H1 (cell line): Measurements from ENCODE around the gene HSP90B1. TPM values are rescaled to one million over a fixed set of nuclear protein-coding genes. Genes with fewer than 3 reads are reported as not detected.

Experiments used
- CTCF ChIA-PET: fragments of 300-600 bp; sonication (Branson Sonifier 250); formaldehyde crosslinking; loops from one replicate; lab custom pipeline; 2021; ENCODE audit not compliant: partially characterized antibody; lab: Charles Lee
- POLR2A ChIA-PET: fragments of 300-600 bp; sonication (Branson Sonifier 250); formaldehyde crosslinking; loops from one replicate; lab custom pipeline; 2021; ENCODE audit warnings: inconsistent platforms; ENCODE audit not compliant: partially characterized antibody; lab: Charles Lee
- DNase-seq, 2 experiments: peaks; one replicate each; pipeline versions ENCODE4 v3.0.0 to v3.0.0-alpha.2; 2010 to 2022; ENCODE audit warnings: low spot score in 2 of 2, low read depth in 1 of 2, mixed read lengths in 1 of 2
- FAIRE-seq: peaks from 2 replicates; lab custom pipeline; 2011; peaks lifted over from hg19 to GRCh38; lab: Jason Lieb, UNC
- H2AFZ ChIP-seq: 2 replicates; pipeline ENCODE4 v1.8.1; 2012; ENCODE audit warnings: low read length, inconsistent platforms
- H2AK5ac ChIP-seq: 2 replicates; pipeline ENCODE4 v1.6.1; 2013; ENCODE audit warnings: low read depth, low read length
- H2BK120ac ChIP-seq: replicated peaks from 2 replicates; pipeline ENCODE3; 2013; ENCODE audit warnings: low read depth, low read length, inconsistent platforms
- H2BK12ac ChIP-seq: 2 replicates; pipeline ENCODE4 v1.6.1; 2013; ENCODE audit warnings: low read depth, low read length
- H2BK15ac ChIP-seq: 2 replicates; pipeline ENCODE4 v1.6.1; 2013; ENCODE audit warnings: low read length
- H2BK20ac ChIP-seq: 2 replicates; pipeline ENCODE4 v1.6.1; 2013; ENCODE audit warnings: low read length
- H2BK5ac ChIP-seq: 2 replicates; pipeline ENCODE4 v1.6.1; 2013; ENCODE audit warnings: low read depth, low read length
- H3K14ac ChIP-seq: 2 replicates; pipeline ENCODE4 v1.6.1; 2013; ENCODE audit warnings: inconsistent platforms; ENCODE audit not compliant: insufficient read length
- H3K18ac ChIP-seq: 2 replicates; pipeline ENCODE4 v1.6.1; 2013; ENCODE audit warnings: low read length; ENCODE audit errors: extremely low read depth
- H3K23ac ChIP-seq: 2 replicates; pipeline ENCODE4 v1.6.1; 2013; ENCODE audit warnings: inconsistent platforms; ENCODE audit not compliant: insufficient read length
- H3K23me2 ChIP-seq: 2 replicates; pipeline ENCODE4 v1.6.1; 2013; ENCODE audit warnings: low read depth, low read length
- H3K27ac ChIP-seq: 2 replicates; pipeline ENCODE4 v1.6.1; 2011; ENCODE audit warnings: low read depth, low read length, inconsistent platforms
- H3K27me3 ChIP-seq, 4 experiments: replicated peaks in 1 of 4; 1 replicate in 1 of 4; 2 replicates in 3 of 4; pipeline versions ENCODE4 v1.6.1 to v1.8.1; 2011 to 2013; ENCODE audit warnings: low read length in 3 of 4, mild to moderate bottlenecking in 3 of 4, inconsistent platforms in 2 of 4, mixed read lengths in 2 of 4, moderate library complexity in 1 of 4; ENCODE audit not compliant: control insufficient read depth in 3 of 4, insufficient read depth in 3 of 4; ENCODE audit errors: extremely low read depth in 1 of 4
- H3K36me3 ChIP-seq, 4 experiments: 2 replicates each; pipeline versions ENCODE4 v1.6.1 to v1.8.1; 2011 to 2013; ENCODE audit warnings: mild to moderate bottlenecking in 4 of 4, low read length in 3 of 4, moderate library complexity in 2 of 4, control low read depth in 1 of 4, inconsistent platforms in 1 of 4; ENCODE audit not compliant: insufficient read depth in 4 of 4, control insufficient read depth in 2 of 4
- H3K4ac ChIP-seq: replicated peaks from 2 replicates; pipeline ENCODE3; 2013; ENCODE audit warnings: low read length, low read depth, mixed read lengths, inconsistent platforms; ENCODE audit not compliant: insufficient read length
- H3K4me1 ChIP-seq, 4 experiments: replicated peaks in 1 of 4; 1 replicate in 1 of 4; 2 replicates in 3 of 4; pipeline versions ENCODE4 v1.6.1 to v1.8.1; 2011 to 2013; ENCODE audit warnings: low read length in 3 of 4, inconsistent platforms in 2 of 4, mixed read lengths in 1 of 4; ENCODE audit not compliant: insufficient read depth in 4 of 4, control insufficient read depth in 3 of 4
- H3K4me2 ChIP-seq, 2 experiments: 2 replicates each; pipeline versions ENCODE4 v1.6.1 to v1.8.1; 2011 to 2013; ENCODE audit warnings: low read depth in 2 of 2, low read length in 2 of 2, control low read depth in 1 of 2, inconsistent platforms in 1 of 2, mild to moderate bottlenecking in 1 of 2; ENCODE audit not compliant: insufficient read depth in 1 of 2
- H3K4me3 ChIP-seq, 4 experiments: fragments of 200-600, 300-600 bp in 1 of 4; sonication (generic), shearing (Covaris generic), sonication (Bioruptor Twin) in 1 of 4; 2 replicates each; pipeline versions ENCODE4 v1.5.1 to v1.8.1; 2011 to 2016; ENCODE audit warnings: low read length in 4 of 4, low read depth in 3 of 4, control low read depth in 2 of 4, inconsistent platforms in 2 of 4, mild to moderate bottlenecking in 2 of 4, mixed read lengths in 1 of 4, moderate library complexity in 1 of 4; ENCODE audit not compliant: insufficient read depth in 2 of 4; ENCODE audit errors: extremely low read depth in 1 of 4
- H3K56ac ChIP-seq: replicated peaks from 2 replicates; pipeline ENCODE3; 2013; ENCODE audit warnings: low read depth, mild to moderate bottlenecking, mixed read lengths, low read length, inconsistent platforms; ENCODE audit not compliant: insufficient read length
- H3K79me1 ChIP-seq: 2 replicates; pipeline ENCODE4 v1.6.1; 2013; ENCODE audit warnings: low read depth, low read length, control low read depth
- H3K79me2 ChIP-seq, 2 experiments: 2 replicates each; pipeline versions ENCODE4 v1.6.1 to v1.8.1; 2012 to 2013; ENCODE audit warnings: low read length in 2 of 2, mild to moderate bottlenecking in 2 of 2, inconsistent platforms in 1 of 2; ENCODE audit not compliant: insufficient read depth in 2 of 2, control insufficient read depth in 1 of 2
- H3K9ac ChIP-seq, 4 experiments: replicated peaks in 1 of 4; 1 replicate in 1 of 4; 2 replicates in 3 of 4; pipeline versions ENCODE4 v1.6.1 to v1.8.1; 2011 to 2013; ENCODE audit warnings: low read depth in 3 of 4, low read length in 3 of 4, control low read depth in 2 of 4, mild to moderate bottlenecking in 2 of 4, moderate library complexity in 2 of 4, inconsistent platforms in 1 of 4; ENCODE audit errors: extremely low read depth in 1 of 4
- H3K9me3 ChIP-seq, 2 experiments: 2 replicates each; pipeline versions ENCODE4 v1.6.1 to v1.8.1; 2012 to 2013; ENCODE audit warnings: mild to moderate bottlenecking in 2 of 2, moderate library complexity in 2 of 2, control low read depth in 1 of 2, inconsistent platforms in 1 of 2, low read depth in 1 of 2, low read length in 1 of 2, mixed read lengths in 1 of 2; ENCODE audit not compliant: insufficient read depth in 2 of 2
- H4K20me1 ChIP-seq, 2 experiments: replicated peaks in 1 of 2; 2 replicates each; pipeline versions ENCODE3 to v1.8.1; 2011 to 2013; ENCODE audit warnings: inconsistent platforms in 2 of 2, low read length in 2 of 2, mild to moderate bottlenecking in 1 of 2; ENCODE audit not compliant: insufficient read depth in 2 of 2, control insufficient read depth in 1 of 2
- H4K5ac ChIP-seq: 2 replicates; pipeline ENCODE4 v1.6.1; 2013; ENCODE audit warnings: low read length, low read depth, mixed read lengths, inconsistent platforms; ENCODE audit not compliant: insufficient read length
- H4K8ac ChIP-seq: 2 replicates; pipeline ENCODE4 v1.8.0; 2013; ENCODE audit warnings: mild to moderate bottlenecking, moderate library complexity, low read length, inconsistent platforms; ENCODE audit not compliant: insufficient read depth; ENCODE audit errors: extremely low read depth
- H4K91ac ChIP-seq: replicated peaks from 2 replicates; pipeline ENCODE3; 2013; ENCODE audit warnings: low read length, mixed read lengths, inconsistent platforms; ENCODE audit not compliant: insufficient read length
- ATF2 ChIP-seq: IDR thresholded peaks from 2 replicates; pipeline ENCODE4 v1.6.1; 2012; ENCODE audit warnings: low read length, inconsistent platforms
- KDM4A ChIP-seq: IDR thresholded peaks from one replicate; pipeline ENCODE4 v1.7.1; 2012; ENCODE audit warnings: low read depth, mild to moderate bottlenecking, moderate library complexity, low read length, inconsistent platforms; ENCODE audit not compliant: severe bottlenecking
- SP1 ChIP-seq: IDR thresholded peaks from 2 replicates; pipeline ENCODE4 v1.6.1; 2011; ENCODE audit warnings: low read depth, low read length
- TCF12 ChIP-seq: IDR thresholded peaks from 2 replicates; pipeline ENCODE4 v1.6.1; 2011; ENCODE audit warnings: low read depth, mild to moderate bottlenecking, low read length
- WGBS, 2 experiments: shearing (Covaris generic) in 1 of 2; methylation state at CpG; one replicate each; pipeline versions ENCODE4 v1.1.6 to v1.1.7; 2013 to 2015; ENCODE audit warnings: low lambda C conversion rate in 2 of 2, mixed read lengths in 2 of 2, inconsistent platforms in 1 of 2, low coverage in 1 of 2, missing lambda C conversion rate in 1 of 2; ENCODE audit not compliant: insufficient replicate concordance in 2 of 2, insufficient coverage in 1 of 2, insufficient read length in 1 of 2; ENCODE audit errors: extremely low coverage in 1 of 2, missing lambda C conversion rate in 1 of 2; 5-methylcytosine and 5-hydroxymethylcytosine counted together
- polyA plus RNA-seq, 7 experiments: library from polyadenylated mRNA; depleted of rRNA in 3 of 7; stranded (reverse) in 5 of 7; unstranded in 2 of 7; fragments of >200 nt in 5 of 7; fragments of 200-250 nt in 2 of 7; gene quantifications; 1 replicate in 5 of 7; 2 replicates in 1 of 7; 4 replicates in 1 of 7; pipeline versions ENCODE4 v1.2.1 to v1.2.3, GENCODE V29; 2011 to 2013; ENCODE audit warnings: missing spikeins in 2 of 7, mixed read lengths in 2 of 7
- total RNA-seq: library from RNA; stranded (reverse); fragmentation: NEBNext Ultra II Directional; extraction: Animal tissue kit (Norgen Biotek cat#: 25700); gene quantifications from 2 replicates; pipeline ENCODE4 v1.2.1, GENCODE V29; 2021

The HSP90B1 gene
- total and polyA plus RNA-seq, 2 of the 8 experiments (the other 6 are each of a cell fraction or from before 2014, with no cell fraction given), result 161 to 847 TPM

- ChIA-PET CTCF (interaction anchor here (0.9 to 1.9 kb wide), 4 partner anchors 12 to 144 kb away, joined by 3 to 5 read pairs (median 3); no protein-coding TSS in a partner anchor), POLR2A (interaction anchor here (1.0 to 1.3 kb wide), 3 partner anchors 12 to 162 kb away, joined by 3 read pairs; partner anchors contain the start of gene TDG)
- 82% methylated on average over 8 of the region's 8 CpGs; no CpG with 5 or more reads in 1 of the 2 experiments for WGBS, 2 experiments
- no peaks in the 10 kb centered on the region for H3K4me1 ChIP-seq
- no peak overlapping the region for H3K27ac ChIP-seq
- H3K23me2 ChIP-seq, result no peaks in the 10 kb centered on the region
- peaks cover 0 to 1% (median 0%) of the 10 kb centered on the region in 4 experiments; a peak in 1 of 7 replicates for H3K27me3 ChIP-seq
- FAIRE-seq (no peak), DNase-seq (no peak)
- H2AK5ac ChIP-seq, result no peak overlapping the region
- H2BK5ac ChIP-seq, result no peak overlapping the region
- no peak overlapping the region for H3K14ac ChIP-seq
- no peak overlapping the region for H3K4me2 ChIP-seq
- no peak overlapping the region for H3K23ac ChIP-seq
- H3K36me3 ChIP-seq, result no peaks in the 10 kb centered on the region
- H3K79me2 ChIP-seq, result no peaks in the 10 kb centered on the region
- H3K56ac ChIP-seq, result no peak overlapping the region
- H3K9me3 ChIP-seq, result peaks cover 0 to 3% of the 10 kb centered on the region in 2 experiments; a peak in 2 of 4 replicates
- no peaks in the 10 kb centered on the region for H4K20me1 ChIP-seq
- TF ChIP-seq SP1, result no peak
- no peak for TF ChIP-seq KDM4A
- TF ChIP-seq ATF2, result no peak
- no peak for TF ChIP-seq TCF12
- H2BK12ac ChIP-seq, result no peak overlapping the region
- no peak overlapping the region for H2AFZ ChIP-seq
- no peak overlapping the region for H2BK120ac ChIP-seq
- no peak overlapping the region for H3K4ac ChIP-seq
- no peak overlapping the region for H3K9ac ChIP-seq
- H3K79me1 ChIP-seq, result no peaks in the 10 kb centered on the region
- H2BK15ac ChIP-seq, result no peak overlapping the region
- no peak overlapping the region for H4K8ac ChIP-seq
- no peak overlapping the region for H3K18ac ChIP-seq
- H3K4me3 ChIP-seq, result no peak overlapping the region
- H4K5ac ChIP-seq, result no peak overlapping the region
- no peak overlapping the region for H2BK20ac ChIP-seq
- H4K91ac ChIP-seq, result no peak overlapping the region
Observed at GRCh38 chr12:103915306-103915705, 14.9 kb upstream of the HSP90B1 start.
